H54 (cell line): ENCODE measurements around the gene MAP3K4.

Source experiments
- DNase-seq: peaks from one replicate; pipeline ENCODE4 v3.0.0; 2011; ENCODE audit warnings: low spot score, mixed read lengths; ENCODE audit not compliant: insufficient read length
- FAIRE-seq: peaks from 3 replicates; lab custom pipeline; 2011; peaks lifted over from hg19 to GRCh38; lab: Jason Lieb, UNC
- POLR2A ChIP-seq: IDR thresholded peaks from 2 replicates; pipeline ENCODE4 v1.6.1; 2011; ENCODE audit warnings: low read depth, mild to moderate bottlenecking, low read length

Gene MAP3K4

GRCh38 chr6:161130541-161130940 lies 139.0 kb downstream of the MAP3K4 start:
- DNase-seq (no peak), FAIRE-seq (no peak)
- no peak for TF ChIP-seq POLR2A

- FAIRE-seq (no peak), DNase-seq (no peak)
- TF ChIP-seq POLR2A, result no peak
Observed at GRCh38 chr6:161130967-161131766, 139.6 kb downstream of the MAP3K4 start.

GRCh38 chr6:161132384-161132783 lies 140.8 kb downstream of the MAP3K4 start:
- FAIRE-seq, result no peak

DNA sequence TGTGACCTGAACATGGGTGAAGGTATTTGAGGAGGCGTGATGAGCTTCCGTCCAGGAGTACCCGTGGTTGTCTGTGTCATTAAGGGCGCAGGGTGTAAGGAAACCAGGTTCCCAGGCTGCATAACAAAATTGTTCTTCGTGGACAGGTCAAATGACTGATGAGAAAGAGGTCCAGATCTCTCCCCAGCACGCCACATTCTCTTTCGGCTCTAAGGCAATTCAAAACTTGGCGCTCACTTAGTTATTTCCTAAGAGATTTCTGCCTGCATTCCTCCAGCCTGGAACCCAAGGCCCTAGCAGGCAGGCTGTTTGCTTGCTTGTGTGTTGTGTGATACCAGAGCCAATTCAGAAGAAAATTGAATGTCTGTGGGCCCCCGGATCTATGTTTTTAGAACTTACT lies 142.4 kb downstream of the MAP3K4 start:
- DNase-seq, result no peak
- no peak for FAIRE-seq
- no peak for TF ChIP-seq POLR2A

More at GRCh38 chr6:161132384-161132783, 140.8 kb downstream of the MAP3K4 start:
- TF ChIP-seq POLR2A, result no peak
- DNase-seq, result no peak

DNA sequence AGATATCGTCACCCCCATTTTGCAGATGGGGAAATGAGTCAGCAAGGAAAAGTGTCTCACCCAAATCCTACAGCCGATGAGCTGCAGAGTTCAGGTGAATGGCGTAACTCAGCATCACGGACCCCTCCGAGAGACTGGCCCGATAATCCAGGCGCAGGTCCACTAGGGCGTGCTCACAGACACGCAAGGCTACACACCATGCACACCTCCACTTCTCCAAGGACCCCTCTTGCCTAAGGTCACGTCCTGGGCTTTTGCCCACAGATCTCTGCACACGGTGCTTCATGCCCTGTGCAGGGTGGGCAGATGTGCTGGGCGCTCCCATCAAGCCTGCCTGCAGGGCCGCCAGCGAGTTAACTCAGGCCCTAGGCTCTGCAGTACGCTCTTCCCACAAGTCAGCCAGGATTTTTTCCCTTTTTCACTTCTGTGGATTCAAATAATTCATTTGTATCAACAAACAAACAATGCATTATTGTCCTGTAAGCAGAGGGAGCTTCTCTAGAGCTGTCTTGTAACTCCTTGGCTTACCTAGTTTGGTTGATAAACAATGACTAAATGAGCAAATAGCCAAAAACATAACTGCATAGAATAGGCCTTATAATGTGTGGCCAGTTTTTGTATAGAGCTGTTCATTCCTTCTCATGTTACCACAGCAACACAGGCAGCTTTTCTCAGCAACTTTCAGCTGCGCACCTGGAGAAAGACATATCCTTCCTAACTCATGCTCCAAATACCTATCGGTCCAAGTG lies 143.2 kb downstream of the MAP3K4 start:
- DNase-seq (no peak), FAIRE-seq (no peak)
- TF ChIP-seq POLR2A, result no peak

GRCh38 chr6:161135695-161136591 lies 144.4 kb downstream of the MAP3K4 start:
- FAIRE-seq (no peak), DNase-seq (no peak)
- TF ChIP-seq POLR2A, result no peak

DNA sequence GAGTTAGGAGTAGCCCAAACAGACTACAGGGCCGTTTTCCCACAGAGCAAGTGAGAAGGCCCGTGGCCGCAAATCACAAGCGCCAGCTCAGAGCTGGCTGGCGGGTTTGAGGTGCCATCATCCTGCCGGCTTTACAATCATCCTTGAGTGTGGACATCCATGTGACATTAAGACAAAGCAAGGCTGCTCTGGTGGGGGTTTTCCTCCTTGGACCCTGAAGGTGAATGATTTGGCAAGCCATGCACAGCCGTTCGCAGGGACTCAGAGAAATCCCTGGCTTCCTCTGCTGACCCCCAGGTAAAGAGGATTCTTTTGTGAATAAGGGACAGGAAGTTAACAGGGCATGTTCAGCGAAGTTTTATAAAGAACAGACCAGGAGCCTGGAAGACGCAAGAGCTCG lies 145.1 kb downstream of the MAP3K4 start:
- FAIRE-seq (no peak), DNase-seq (no peak)
- no peak for TF ChIP-seq POLR2A

- no peak for DNase-seq
- FAIRE-seq, result no peak
- TF ChIP-seq POLR2A, result no peak
Observed at GRCh38 chr6:161137320-161137719, 145.8 kb downstream of the MAP3K4 start.

- FAIRE-seq, result no peak
Observed at GRCh38 chr6:161137839-161138542, 146.4 kb downstream of the MAP3K4 start.

DNA sequence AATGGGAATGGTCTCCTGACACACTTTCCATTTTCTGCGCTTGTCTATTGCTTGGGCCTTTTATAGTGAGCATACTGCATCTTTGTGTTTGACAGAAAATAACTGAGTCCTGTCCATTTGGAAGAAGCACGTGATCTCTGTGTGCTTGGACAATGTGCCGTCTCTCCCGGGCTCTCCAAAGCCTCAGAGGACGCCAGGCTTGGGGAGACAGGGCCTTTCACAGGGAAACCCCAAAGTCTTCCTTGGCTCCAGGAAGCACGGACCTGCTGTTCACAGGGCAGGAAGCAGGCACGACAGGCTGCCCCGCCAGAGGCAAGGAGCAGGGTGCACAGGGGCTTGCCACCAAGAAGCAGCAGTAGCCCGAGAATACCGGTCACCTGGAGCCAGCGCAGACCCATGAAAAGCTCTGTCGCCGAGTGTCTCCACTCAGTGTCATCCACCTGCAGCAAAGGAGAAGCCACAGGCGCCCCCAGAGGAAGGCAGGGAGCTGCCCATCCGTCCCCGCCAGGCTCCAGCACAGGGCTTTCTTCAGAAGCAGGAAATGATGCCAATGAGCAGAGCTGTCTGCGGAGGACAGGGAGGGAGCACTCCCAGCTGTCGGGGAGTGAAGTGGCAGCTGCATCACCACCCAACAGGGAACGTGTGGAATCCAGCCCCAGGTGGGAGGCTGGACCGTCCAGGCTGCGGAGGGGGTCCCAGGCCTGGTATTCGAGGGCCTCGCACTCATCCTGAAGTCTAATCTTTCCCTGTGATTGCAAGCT lies 147.2 kb downstream of the MAP3K4 start:
- DNase-seq, result no peak
- FAIRE-seq, result no peak
- TF ChIP-seq POLR2A, result no peak

More at GRCh38 chr6:161137839-161138542, 146.4 kb downstream of the MAP3K4 start:
- no peak for DNase-seq
- no peak for TF ChIP-seq POLR2A

GRCh38 chr6:161139304-161139765 lies 147.8 kb downstream of the MAP3K4 start:
- FAIRE-seq (no peak), DNase-seq (no peak)
- TF ChIP-seq POLR2A, result no peak

DNA sequence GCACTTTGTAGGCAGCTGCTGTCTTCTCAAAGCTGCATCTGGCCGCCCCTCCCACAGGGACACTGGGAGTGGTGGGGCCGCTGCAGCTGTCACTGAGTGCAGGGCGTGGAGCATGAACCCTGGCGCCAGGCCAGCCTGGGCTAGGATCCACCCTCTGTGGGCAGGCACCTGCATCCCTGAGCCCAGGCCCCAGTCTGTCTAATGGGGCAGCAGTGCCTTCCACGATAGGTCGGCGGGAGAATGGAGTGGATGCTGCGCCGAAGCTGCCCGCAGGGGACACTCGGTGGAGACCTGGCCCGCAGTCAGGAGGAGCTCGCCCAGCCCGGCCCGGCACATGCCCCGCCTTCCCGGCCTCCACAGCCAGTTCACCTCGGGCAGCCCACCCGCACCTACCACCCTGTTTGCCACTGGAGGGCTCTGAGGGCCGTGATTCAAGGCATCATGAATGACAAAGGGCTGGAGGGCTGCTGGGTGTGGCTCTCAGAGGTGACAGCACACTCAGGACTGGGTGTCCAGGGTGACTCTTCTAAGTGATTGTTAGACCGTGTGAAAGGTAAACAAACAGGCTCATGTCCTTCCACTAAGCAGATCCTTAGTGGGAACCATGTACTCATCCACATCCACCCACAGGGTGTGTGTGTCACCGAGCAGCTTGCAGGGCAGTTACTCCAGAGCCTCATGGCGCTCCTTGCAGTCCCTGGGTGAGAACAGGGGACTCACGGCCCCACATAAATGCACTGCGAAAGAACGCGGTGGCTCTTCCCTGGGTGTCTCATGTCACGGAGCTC lies 148.4 kb downstream of the MAP3K4 start:
- no peak for TF ChIP-seq POLR2A
- DNase-seq (no peak), FAIRE-seq (no peak)

DNA sequence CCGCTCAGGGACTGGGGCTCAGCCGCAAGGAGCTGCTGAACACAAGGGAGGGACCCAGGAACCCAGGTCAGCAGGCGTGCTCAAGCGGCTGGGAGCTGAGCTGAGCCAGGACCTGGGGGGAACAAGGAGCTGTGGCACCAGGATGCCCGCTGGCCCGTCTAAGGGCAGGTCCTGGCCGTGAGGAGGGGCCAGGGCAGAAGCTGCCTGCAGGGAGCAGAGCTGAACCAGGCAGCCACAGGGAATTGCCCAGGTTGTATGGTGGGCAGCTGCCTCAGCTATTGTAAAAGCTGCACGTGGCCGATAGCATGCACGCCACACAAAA lies 148.9 kb downstream of the MAP3K4 start:
- TF ChIP-seq POLR2A, result no peak
- no peak for DNase-seq
- no peak for FAIRE-seq
